NCI-H1092 treated with DMSO at 0.1 percent for 48 hours (cell line): ENCODE results near the gene MRPL11.
"Not testable (repeated sequence)": the region's sequence is repeated elsewhere in the genome, so short reads cannot be mapped to it uniquely, and the experiment has no call there.

Experiments
- DNase-seq: peaks from one replicate; lab custom pipeline; 2025; lab: John Stamatoyannopoulos, UW

Gene MRPL11

GRCh38 chr11:66431287-66431686 is 7.4 kb downstream of the MRPL11 start:
- not testable (repeated sequence) for DNase-seq

GRCh38 chr11:66429983-66430602 is 8.6 kb downstream of the MRPL11 start:
- DNase-seq: peak; percentile 83

DNA sequence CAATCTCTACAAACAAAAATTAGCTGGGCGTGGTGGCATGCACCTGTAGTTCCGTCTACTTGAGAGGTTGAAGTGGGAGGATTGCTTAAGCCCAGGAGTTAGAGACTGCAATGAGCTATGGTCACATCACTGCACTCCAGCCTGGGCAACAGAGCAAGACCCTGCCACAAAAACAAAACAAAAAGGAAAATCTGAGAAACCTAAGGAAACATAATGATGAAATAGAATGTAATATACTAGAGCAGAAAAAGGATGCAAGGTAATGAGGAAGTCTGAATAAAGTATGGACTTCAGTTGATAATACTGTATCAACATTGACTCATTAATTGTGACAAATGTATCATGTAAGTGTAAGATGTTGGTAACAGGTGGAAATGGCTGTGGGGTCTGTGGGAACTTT is 9.7 kb downstream of the MRPL11 start:
- no peak for DNase-seq

- no peak for DNase-seq
These were observed 12.3 kb downstream of the MRPL11 start for GRCh38 chr11:66426314-66426713.

- no peak for DNase-seq
These were observed 17.0 kb downstream of the MRPL11 start for GRCh38 chr11:66421492-66422205.

DNA sequence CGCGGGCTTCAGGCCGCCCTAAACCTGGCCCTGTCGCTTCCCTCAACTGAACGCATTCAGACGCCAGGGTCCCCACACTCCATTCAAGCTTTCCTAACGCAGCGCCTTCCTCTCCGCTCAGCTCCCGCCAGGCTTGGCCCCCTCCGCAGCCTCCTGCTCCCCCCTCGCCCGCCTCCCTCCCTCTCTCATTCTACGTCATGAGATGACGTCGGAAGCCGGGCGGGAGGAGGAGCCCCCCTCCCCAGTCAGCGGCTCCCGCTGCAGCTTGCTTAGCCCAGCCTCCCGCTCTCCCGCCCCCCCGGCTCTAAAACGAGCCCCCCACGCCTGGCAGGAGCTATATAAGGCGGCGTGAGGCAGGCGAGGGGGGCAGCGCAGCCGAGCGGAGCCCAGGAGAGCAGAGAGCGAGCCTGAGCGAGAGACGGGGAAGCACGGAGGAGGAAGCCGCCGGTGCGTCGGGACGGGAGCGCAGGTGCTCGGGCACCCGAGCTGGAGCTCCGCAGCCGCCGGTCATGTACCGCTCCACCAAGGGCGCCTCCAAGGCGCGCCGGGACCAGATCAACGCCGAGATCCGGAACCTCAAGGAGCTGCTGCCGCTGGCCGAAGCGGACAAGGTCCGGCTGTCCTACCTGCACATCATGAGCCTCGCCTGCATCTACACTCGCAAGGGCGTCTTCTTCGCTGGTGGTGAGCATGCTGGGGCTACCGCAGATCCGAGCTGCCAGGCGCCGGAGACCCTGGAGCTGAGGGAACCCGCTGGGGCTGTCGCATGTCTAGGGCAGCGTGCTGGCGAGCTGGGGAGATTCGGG is 17.8 kb downstream of the MRPL11 start, which contains the start of gene NPAS4:
TSS of gene NPAS4 (plus strand) at position 365 of the 806 bp plus-strand sequence. CDS start at position 510, 145 bp downstream.
- DNase-seq: peak; percentile 90

DNA sequence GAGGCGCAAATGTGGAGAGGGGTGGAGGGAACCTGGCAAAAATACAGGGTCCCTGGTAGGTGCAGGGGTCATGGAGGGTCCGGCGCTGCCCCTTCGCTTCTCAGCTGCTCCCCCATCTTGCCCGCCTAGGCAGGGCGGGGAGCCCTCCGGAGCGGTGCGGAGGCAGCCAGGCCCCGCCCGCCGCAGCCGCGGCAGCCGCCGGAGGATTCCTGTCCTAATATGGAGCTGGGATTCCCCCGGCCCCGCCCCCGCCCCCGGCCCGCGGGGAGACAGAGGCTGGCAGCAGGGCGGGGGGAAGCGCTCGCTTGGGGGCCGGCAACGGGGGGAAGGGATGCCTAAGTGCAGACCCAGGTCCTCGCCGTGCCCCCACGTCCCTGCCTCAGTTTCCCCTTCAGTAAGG is 18.8 kb downstream of the MRPL11 start:
- DNase-seq: peak; percentile 68

GRCh38 chr11:66418986-66419308 is 19.7 kb downstream of the MRPL11 start:
- no peak for DNase-seq

DNA sequence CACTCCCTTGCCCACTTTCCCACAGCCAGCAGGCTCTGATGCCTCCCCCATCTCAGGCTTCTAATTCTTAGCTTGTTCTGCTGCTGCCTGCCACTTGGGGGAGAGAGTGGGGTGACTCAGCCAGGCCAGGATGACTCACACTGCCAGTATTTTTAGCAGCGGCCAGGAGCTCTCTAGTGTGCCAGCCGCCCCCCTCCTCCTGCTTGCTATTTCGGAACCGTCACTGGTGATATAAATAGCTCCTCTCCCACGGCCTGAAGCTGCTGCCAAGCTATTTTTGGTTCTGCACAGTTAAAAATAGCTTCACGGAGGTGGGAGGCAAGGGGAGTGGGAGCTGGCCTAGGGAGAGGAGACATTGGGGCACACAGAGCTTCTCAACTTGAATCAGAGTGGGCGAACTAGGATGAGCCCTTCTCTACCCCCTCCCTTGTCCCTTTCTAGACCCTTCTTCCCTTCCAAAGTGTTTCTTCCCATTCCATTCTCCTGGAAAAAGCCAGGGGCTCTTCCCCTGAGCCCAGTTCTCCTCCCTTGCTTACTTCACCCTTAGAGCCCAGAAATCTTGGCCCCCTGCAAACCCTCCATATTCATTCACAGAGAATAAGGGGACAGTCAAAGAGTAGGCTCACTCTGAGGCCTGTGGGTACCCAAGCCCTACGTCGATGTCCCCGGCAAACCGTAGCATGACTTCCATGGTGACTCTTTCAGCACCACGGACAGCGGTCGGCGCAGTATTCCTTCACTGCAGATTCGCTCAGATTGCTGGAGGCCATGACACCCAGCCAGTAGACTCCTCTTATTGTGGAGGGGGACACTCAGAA is 20.3 kb downstream of the MRPL11 start:
- peak; percentile 35 for DNase-seq

- DNase-seq: no peak
These were observed 21.6 kb downstream of the MRPL11 start for GRCh38 chr11:66417000-66417399.

- no peak for DNase-seq
These were observed 23.2 kb downstream of the MRPL11 start for GRCh38 chr11:66415423-66415822.

DNA sequence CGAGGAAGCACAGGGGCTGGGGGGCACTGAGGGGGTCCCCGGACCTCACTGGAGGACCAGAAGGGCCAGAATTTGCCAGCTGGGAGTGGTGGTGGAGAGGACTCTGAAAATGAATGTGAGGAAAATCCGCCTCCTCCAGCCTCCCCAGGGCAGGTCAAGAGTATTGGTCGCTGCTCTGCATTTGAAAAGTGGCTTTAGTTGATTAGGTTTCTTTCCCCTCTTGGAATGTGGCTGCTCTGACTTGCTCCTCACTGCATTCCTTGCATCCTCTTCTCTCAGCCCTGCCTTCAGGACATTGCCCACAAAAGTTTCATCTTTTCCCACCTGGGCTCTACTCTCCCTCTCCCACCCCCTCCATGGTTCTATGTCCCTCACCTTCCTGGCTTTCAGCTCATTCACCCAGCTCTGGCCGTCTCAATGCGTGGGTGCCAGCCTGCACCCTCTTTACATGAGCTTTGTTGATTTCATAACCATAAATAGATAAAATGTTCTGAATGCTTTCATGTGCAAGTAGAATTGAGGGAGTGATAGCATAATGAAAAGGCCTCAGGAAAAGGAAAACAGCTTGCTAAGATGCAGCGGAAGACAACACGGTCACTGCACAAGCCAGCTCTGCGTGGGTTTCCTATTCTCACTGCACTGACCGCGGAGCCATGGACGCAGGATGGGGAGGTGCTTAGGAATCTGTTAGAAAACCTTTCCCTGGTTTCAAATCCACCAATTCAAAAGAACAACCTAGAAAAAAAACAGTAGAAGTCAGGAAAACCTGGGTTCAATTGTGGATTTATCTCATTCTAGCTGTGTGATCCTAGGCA is 24.3 kb downstream of the MRPL11 start:
- no peak for DNase-seq

DNA sequence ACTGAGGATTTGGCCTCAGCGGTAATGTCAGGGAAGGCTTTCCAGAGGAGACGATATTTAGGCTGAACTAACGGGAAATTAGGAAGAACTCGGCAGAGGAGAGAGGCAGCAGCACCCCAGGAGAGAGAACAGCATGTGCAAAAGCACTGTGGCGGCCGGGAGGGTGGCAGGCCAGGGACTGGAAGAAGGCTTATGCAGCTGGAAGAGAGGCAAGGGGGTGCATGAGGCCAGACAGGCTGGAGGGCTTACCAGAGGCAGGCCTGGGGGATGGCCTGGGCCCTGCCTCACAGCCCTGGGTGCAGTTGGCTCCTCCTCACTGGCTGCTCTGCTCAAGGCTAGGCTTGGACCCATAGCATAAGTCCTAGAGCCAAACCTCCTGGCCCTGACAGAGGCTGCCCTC is 25.5 kb downstream of the MRPL11 start:
- no peak for DNase-seq

DNA sequence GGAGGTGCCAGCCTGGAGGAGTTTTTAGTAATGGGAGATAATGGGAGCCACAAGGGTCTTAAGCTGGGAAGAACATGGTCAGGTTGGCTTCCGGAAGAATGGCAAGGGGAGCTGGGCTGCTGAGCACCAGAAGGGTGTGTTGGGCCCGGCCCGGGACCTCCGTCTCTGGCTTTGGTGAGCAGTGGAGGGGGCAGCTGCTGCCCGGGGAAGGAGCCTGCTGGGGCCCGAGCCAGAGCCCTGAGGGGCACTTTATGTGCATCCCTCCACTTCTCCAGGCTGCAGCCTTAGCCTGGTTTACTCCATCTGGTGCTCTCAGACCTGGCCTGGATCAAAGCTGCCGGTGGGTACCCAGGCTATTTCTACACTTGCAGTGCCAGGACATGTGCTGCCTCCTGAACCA is 26.5 kb downstream of the MRPL11 start:
- DNase-seq: no peak

DNA sequence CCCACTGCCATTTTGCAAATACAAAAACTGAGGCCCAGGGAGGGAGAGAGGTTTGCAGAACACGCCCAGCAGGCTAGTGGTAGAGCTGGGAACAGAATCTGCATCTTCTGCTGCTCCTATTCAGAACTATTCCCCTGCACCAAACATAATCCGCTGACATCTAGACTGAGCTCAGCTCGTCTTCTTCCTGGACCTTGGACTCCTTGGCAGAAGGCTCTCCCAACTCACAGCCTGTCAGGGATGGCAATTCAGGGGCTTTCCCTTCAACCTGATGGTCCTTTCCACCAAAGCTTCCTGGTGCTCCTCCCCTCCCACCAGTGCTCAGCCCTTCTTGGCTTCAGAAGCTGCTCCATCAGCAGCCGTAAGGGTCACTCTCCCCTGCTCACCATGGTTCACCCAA is 27.3 kb downstream of the MRPL11 start:
- DNase-seq: no peak

DNA sequence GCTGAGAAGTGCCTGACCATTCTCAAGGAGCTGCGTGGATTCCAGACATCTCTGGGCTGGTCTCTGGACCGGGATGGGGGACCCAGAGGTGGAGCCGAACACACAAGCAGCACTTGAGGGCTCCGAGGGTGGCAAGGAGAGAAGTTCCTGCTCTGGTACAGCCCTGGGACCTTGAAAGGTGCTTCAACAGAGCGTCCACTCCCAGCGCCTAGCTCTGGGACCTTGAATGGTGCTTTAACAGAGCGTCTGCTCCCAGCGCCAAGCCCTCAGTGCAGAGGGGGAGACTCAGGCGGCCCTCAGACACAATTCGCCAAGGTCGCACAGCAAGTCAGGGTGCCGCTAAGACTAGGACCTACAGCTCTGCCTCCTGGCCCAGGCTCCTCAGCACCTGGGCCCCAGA is 28.5 kb downstream of the MRPL11 start:
- no peak for DNase-seq

DNA sequence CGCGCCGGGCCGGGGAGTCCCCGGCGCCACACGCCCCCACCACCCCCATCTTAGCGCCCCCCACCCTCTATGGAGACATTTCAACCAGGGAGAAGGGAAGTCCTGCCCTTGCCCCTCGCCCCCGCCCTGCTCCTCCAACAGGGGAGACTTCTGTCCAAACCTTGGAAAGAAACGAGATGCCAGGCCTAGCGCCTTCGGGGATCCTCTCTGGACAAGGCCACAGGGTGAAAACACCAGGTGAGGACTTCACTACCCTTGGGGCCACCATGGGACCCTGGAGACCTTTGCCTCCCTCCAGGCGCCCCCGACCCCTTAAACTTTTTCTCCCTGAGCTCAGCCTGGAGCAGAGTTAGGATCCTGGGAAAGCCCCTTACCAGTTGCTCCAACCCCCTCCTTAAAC is 29.4 kb downstream of the MRPL11 start:
- no peak for DNase-seq

DNA sequence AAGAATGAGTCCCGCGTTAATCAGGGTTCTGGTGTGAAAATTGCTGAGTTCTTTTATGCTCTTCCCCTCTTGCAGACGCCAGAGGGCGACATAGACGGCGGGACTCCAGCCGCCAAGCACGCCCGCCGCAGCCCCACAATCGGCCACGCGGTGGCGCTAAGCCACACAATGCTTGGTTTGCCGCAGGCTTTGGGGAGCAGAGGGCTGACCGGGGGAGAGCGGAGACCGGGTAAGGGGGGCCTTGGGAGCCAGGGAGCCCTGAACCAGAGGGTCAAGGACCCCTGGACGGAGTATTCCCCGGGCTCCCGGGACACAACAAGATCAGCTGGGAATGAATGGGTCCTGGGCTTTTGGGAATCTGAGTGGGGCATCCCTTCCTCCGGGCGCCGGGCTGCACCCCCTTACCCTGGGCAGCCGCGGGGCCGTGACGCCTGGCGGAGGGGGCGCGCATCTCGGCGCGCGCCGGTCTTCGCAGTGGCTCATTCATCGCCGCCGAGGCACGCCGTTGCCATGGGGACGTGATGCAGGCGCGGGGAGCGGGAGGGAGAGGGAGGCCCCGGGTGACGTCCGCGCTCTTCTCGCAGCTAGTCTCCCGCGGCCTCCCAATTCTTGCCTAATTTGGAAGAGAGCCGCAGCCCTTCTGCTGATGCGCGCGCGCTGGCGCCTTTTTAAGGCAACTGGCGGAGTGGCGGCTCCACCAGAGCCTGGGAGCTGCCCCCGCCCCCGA is 30.0 kb downstream of the MRPL11 start:
- DNase-seq: peak; percentile 95

DNA sequence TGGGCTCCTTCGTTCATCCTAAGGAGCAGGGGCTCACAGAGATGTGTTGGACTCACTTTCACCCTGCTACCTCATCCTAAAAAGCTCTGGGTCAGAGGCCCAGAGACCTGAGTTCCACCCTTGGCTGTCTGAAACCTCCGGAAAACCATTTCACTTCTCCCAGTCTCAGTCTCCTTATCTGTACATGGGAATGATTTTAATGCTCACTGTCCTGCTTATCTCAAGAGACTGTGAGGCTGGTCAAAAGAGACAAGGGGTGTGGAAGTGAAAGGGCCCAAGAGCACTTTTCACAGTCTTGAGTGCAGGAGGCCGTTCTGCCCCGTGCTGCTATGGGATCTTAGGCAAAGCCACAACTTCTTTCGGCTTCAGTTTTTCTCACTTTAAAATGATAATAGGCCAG is 31.0 kb downstream of the MRPL11 start:
- no peak for DNase-seq

- no peak for DNase-seq
These were observed 44.7 kb downstream of the MRPL11 start for GRCh38 chr11:66393954-66394353.

DNA sequence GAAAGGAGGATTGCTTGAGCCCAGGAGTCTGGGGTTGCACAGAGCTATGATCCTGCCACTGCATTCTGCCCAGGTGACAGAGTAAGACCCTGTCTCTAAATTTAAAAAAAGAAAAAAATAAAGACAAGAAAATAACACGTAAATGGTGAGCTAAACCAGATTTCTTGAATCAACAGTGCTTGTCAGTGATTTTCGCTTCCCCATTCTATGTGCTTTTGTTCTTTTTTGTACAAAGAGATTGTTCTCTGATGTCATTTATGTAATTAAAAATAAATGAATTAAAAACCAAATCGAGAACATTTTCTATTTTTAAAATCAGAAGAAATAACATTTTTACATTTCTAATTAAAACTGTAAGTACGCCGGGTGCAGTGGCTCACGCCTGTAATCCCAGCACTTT is 47.3 kb downstream of the MRPL11 start:
- no peak for DNase-seq
